Muscle of back (tissue), 11 donors: ENCODE data around the gene DEAF1. TPM values are rescaled to one million over a fixed set of nuclear protein-coding genes. Genes with fewer than 3 reads are reported as not detected.
A peak's percentile ranks its signal among the peaks of the same experiment; 100 is the strongest.
"Not testable (repeated sequence)": the region's sequence is repeated elsewhere in the genome, so short reads cannot be mapped to it uniquely, and the experiment has no call there.

ENCODE experiments used
- DNase-seq, 3 donors: peaks; one replicate each; pipeline versions ENCODE4 v3.0.0 to v3.0.0-alpha.2; 2013
- polyA plus RNA-seq, 10 donors: library from polyadenylated mRNA; unstranded; fragments of 120-200 nt; gene quantifications; one replicate each; pipeline ENCODE4 v1.2.1, GENCODE V29; 2013; ENCODE audit not compliant: insufficient read length in 10 of 10

The DEAF1 gene
- polyA plus RNA-seq, 10 donors: 22.1 to 40.7 (median 29.2) TPM

DNA sequence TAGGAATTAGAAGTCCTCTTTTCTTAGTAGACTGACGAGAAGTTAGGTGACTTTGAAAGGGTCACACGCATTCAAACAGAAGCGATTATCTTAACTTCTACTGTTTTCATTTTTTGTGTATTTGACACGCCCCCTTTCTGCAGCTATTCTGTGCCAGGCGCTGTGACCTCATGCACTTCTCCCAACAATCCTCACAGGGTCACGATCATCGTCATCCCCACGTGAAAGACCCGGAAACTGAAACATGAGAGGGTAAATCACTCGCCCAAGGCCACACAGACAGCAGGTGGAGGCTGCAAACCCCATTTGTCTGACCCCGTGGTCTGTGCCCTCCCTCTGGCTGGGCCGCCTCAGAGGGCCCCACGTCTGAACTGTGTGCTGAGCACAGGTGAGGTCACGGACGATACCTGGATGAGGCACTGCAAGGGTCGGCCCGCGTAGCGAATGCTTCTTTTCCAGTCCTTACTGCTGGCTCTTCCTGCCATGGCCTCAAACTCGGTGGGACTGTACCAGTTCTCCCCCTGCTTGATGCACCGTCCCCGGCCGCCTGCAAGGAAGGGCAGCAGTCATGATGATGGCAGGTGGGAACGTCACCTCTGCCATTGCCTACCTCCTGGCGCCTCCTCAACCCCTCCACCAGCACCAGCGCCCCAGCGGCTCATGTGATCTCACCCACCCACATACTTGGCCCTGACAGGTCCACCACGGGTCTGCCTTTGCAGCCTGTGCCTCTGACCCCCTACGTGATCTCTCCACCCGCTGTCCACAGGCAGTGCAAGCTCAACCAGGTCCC lies 8.4 kb downstream of the DEAF1 start:
- DNase-seq: no peak

DNA sequence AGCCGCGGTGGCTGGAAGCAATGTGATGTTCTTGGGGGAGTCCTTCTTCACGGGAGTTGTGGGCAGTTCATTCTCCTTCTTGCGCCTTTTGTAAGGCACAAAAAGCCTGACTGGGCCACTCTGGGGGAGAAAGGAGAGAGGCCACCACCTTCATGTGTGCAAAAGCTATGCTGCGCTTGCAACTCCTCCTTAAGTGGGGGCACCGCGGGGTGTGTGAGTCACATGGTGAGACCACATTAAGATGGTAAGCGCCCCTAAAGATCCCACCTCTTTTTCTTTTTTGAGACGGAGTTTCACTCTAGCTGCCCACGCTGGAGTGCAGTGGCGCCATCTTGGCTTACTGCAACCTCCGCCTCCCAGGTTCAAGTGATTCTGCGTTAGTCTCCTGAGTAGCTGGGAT lies 14.1 kb downstream of the DEAF1 start:
- no peak for DNase-seq

DNA sequence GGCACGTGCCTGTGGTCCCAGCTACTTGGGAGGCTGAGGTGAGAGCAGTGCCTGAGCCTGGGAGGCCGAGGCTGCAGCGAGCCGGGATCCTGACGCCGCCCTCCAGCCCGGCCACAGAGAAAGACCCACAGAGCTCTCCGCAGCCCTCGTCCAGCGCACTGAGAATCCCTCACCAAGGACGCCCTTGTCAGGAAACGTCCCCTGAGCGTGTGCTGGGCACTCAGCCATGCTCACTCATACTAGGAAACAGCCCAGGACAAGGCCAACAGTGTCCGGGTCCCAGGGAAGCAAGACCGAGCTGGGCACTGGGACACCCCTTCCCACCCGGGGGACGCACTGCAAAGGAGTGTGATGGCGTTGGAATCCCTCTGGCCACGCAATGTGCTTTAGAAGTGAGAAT lies 14.5 kb downstream of the DEAF1 start:
- no peak for DNase-seq

DNA sequence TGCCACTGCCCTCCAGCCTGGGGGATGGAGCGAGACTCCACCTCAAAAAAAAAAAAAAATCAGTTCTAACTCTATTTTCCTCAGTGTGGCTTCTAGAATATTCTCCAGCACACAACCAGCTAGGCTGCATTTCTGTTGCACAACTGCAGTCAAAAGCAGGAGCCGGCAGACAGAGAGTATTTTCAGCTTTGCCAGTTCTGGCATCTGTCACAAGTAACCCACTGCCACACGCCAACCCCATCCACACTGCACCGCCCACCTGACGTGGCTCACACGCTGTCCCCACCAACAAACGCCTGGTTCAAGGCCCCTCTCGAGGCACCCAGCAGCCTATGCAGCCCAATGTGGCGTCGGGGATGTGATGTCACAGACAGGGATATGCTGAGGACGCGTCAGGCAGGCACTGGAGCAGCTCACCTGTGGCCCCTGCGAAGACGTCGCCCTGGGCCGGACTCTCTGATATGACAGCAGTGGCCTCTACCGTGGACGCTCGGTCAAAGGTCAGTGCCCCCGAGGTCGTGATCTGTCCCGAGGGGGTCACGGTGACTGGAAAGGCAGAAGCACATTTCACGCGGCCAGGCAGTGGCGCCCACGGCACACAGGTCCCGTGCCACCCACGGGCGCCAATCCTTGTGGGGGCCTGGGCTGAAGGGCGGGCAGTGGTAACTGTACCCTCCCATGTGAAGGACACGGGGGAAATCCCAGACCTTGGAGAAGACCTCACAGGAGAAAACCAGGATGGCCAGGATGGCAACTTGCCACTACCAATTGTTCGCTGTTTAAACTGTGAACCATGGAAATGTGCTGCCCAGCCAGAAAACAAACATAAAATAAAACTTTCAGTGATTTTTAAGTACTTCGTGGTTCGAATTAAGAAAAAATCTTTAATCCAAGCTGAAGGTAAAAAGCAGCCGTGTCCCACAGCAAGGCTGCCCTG lies 15.5 kb downstream of the DEAF1 start:
- no peak for DNase-seq

DNA sequence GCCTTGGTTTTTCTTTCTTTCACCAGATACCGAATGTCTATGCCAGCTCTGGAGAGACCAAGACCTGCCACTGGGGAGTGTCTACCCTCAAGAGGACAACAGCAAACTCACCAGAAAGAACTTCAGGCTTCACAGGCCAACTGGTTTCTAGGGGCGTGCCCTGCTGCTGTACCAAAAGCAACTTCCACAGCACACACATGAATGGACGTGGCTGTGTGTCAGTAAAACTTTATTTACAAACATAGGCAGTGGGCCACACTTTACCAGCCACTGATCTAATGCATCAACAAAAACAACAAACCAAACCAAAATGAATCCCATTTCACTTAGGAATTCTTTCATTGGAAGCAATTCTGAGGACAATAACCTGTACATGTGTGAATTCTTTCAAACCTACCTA lies 16.7 kb downstream of the DEAF1 start:
- DNase-seq: no peak

DNA sequence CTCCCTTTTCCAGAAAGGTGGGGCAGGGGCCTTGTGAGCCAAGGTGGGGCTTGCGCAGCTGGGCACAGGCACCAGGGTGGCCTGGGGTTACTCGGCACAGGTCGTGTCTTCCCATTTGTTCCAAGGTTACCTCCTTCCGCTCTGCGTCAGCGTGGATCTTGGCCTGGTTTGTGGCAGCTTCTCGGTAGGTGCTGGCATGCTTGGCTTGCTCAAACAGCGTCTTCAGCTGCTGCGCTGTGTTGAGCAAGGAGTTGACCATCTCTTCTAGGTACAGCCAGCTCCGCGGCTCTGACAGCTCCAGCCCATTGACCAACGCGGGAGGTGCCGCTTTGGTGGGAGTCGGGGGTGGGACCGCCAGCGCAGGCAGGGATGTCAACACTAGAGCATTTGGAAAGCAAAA lies 20.6 kb downstream of the DEAF1 start:
- DNase-seq: no peak

DNA sequence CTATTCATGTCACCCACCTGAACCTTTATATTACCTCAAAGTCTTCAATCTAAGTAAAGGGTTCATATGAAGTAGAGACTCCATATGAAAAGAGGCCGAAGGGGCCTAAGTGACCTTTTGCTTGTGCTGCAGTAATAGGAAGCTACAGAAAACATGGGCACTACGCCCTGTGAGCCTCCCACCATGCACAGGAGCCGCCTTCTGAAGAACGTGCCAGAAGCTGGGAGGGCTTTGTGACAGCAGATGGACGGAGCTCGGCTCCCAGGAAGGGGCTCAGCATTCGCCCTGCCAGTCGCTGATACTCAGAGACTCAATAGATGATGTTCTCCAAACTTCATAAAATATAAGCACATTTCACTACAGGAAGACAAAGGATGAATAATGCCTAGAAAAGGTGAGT lies 21.2 kb downstream of the DEAF1 start:
- DNase-seq: no peak

DNA sequence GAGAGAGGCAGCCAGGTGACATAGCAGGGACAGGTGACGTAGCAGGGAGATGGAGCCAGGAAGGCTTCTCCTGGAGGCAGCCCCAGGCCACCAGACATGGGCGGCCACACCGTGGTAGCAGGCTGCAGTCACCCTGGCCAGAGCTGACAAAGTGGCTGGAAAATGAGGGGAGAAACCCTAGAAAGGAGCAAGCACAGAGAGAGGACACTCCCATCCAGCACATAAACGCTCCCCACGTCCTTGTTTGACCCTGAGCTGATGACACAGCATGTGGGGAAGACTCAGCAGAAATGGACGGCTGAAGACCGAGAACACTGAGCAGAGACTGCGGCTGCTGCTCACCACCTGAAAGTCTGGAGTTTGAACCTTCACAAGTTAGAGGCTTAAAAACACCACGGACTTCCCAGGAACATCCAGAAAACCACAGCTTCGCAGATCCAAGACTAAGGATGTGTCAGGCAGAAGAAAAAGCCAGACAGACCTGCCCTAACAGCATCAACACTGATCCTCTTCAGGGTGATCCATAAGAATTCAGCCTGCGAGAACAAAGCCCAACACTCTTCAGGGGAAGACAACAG lies 29.2 kb downstream of the DEAF1 start:
- peak in 1 of 3 donors; percentile 19 for DNase-seq

DNA sequence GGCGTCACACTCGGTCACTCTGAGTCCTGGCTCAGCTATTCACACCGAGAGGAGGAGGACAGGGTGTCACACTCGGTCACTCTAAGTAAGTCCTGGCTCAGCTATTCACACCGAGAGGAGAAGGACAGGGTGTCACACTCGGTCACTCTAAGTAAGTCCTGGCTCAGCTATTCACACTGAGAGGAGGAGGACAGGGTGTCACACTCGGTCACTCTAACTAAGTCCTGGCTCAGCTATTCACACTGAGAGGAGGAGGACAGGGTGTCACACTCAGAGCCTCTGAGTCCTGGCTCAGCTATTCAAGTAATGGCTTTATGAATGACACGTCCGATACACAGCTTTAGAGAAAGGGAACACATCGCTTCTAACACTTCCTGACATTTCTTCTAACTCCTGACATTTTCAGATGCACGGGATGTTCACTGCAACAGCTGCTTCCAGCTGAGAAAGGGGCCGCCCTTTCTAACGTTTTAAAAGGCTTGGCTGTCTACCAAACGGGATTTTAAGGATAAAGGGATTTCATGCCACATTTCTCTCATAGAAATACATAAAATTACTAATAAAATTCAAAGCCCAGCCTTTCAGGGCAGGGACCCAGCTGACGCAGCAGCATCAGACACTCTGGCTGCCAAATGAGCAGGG lies 29.8 kb downstream of the DEAF1 start:
- DNase-seq: peak; percentile 40 to 76 (median 49)

DNA sequence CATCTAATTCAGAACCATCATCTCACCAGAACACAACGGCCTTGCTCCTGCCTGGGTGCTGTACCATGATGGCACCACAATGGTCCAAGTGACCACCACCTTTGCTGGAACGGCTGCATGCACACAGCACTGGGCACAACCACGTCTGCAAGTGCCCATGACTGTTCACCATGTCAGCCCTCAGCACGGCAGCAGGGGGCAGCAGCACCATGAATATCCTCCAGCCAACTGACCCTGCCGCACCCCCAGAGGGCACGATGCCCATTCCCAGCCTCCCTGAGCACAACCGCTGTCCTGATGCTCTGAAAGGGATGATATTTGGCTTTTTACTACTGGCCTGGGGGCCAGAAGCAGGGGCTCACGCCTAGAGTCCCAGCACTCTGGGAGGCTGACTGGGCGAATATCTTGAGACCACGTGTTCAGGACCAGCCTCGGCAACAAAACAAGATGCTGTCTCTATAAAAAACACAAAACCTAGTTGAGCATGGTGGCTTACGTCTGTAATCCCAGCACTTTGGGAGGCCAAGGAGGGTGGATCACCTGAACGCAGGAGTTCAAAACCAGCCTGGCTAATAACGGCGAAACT lies 32.2 kb downstream of the DEAF1 start:
- DNase-seq: peak in 2 of 3 donors; percentile 11 to 59

DNA sequence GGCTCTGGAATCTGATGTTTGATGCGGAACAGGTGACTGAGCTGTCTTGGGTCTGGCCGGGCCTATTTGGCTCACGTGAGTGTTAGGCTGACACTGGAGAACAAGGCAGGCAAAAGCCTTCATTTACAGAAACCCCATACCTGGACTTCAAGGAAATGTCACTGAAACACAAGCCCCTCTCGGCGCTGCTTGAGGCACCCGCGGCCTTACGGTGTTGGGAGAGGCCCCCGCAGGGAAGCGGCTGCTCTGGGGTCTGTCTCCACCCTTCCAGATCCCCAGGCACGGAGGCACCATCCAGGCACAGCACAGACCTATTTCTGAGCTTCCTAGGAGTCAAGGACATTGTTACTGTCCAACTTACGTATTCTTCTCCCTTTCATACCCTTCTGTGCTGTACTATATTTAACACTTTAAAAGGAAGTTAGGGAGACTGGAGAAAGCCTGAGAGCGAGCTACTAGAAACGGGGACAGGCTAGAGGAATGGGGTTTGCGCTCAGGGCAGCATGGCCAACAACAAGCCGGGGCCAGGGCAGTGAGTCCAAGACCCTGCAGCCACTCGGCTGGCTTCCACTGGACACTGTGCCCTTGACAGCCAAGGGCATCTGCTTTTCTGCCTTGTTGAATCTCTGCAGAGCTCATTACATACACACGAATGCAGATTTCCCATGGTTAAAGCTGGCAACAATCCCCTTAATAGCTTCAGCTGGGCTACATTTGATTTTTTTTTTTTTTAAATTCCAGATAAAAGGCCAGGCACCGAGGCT lies 34.2 kb downstream of the DEAF1 start:
- no peak for DNase-seq

DNA sequence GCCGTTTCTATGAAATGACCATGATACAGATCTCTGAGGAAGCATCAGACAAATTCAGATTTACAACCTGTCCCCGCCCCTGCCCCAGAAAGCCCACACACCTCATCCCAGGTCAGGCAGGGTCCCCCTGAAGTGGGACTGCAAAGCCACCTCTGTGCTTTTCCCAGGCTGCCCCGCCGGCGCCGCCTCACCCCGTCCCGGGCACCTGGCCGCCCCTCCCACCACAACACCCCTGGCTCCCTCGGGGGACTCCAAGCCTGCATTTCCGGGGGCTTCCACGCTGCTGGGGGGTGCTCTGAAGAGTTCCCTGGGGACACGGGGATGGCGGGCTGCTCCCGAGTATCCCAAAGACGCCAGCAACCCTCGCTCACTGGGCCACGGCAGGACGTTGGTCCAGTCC lies 34.7 kb downstream of the DEAF1 start:
- no peak for DNase-seq

DNA sequence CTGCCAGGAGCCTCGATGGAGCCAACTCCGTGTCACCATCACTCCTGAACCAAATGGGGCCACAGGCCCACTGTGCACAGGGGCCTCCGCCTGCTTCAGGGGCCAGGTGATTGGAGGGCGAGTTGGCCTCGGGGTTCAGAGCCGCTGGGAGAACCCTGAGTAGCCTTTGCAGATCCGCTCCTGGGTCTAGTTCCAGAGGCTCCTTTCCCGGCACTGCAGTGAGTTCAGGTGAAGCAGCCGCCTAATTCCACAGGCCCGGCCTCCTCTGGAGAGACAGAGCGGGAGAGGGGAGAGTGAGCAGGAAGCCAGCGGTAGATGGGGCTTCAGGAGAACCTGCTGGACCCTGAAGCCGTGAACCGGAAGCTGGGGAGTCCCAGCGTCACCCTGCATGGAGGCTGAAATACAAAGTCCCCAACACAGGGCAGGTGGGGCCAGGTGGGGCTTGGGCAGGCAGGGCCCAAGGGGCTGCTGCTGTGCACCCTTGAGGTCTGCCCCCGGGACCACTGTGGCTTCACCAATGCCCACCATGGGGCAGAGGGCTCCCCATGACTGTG lies 35.4 kb downstream of the DEAF1 start:
- no peak for DNase-seq

DNA sequence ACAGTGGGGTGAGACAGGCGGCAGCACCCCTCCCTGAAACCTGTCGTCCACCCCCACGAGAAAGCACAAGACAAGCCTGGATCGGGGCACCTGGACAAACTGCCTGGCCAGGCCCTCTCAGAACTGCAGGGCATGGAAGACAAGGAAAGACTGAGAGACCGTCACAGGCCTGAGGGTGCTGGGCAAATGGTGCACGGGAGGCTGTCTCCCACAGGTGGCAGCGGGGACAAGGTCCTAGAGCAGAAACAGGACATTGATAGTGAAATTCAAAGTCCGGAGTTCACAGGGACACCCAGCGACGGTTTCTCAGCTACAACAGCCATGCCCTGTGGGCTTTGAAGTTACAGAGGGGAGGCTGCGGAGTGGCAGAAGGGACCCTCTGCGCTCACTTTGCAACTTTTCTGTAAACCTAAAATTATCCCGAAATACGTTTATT lies 37.3 kb downstream of the DEAF1 start:
- no peak for DNase-seq

DNA sequence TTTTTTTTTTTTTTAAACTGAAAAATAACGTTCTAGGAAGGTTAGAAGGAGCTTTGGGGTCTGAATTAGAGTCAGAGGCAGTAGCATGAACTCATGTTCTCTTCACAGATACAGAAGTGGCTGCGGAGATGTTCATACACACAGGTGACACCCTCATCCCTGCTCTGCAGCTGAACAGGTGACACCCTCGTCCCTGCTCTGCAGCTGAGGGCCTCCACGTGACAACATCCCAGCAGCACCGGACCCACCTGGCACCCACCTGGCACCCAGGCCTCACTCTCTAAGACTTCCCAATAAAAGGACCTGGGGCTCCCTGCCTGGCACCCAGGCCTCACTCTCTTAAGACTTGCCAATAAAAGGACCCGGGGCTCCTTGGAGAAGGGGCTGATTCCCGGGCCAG lies 38.2 kb downstream of the DEAF1 start:
- DNase-seq: no peak

DNA sequence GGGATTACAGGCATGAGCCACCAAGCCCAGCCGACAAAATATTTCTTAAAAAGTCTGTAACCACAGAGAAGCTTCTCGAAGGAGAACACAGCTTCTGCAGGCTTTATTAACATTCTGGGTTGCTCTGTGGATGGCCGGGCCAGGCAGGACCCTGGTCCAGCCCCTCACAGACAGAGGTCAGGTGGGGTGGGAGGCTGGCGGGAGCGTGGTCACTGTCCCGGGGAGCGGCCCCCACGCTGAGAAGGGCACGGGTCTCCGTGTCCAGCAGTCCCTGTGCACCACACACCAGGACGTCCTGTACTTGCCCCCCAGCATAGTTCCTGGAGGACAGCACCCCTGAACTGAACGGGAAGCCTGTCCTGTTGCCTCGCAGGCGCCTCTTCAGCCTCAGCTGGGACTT lies 38.6 kb downstream of the DEAF1 start:
- no peak for DNase-seq

DNA sequence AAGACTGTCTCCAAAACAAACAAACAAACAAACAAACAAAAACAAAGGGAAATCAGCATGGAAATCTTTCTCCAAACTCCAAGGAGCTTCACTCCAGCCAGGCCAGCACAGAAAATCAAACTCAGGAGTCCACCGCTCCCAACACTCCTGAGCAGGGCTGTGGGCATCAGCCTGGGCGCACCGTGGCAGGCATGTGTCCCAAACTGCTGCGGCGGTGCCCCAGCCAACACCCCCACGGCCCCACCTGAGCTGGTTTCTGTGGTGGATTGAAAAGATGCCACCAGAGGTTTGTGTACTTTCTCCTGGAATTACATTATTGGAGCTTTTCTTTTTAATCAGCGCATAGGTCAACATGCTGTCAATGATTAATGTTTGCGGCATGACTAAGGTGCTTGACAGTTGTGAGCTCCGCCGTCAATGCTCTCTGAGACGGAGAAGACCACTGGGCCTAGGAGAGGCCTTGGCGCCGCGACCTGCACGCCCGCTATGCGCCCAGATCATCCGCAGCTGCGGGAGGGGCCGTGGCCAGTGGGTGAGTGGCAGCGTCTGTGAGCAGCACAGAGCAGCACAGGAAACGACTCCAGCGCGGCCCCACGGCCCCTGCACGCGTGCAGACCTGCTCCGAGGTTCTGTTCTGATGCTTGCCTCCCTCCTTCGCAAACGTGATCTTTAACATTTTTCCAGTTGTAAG lies 39.8 kb downstream of the DEAF1 start:
- no peak for DNase-seq

DNA sequence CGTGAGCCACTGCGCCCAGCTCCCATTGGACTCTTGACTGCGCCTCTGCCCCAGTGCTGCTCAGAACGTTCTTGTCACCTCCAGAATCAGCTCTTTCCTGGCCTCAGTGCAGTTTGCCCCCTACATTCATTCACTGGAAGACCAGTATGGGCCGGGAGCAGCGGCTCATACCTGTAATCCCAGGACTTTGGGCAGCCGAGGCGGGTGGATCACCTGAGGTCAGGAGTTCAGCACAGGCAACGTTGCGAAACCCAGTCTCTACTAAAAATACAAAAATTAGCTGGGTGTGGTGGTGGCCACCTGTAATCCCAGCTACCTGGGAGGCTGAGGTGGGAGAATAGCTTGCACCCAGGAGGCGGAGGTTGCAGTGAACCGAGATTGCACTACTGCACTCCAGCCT lies 40.6 kb downstream of the DEAF1 start:
- not testable (repeated sequence) for DNase-seq

DNA sequence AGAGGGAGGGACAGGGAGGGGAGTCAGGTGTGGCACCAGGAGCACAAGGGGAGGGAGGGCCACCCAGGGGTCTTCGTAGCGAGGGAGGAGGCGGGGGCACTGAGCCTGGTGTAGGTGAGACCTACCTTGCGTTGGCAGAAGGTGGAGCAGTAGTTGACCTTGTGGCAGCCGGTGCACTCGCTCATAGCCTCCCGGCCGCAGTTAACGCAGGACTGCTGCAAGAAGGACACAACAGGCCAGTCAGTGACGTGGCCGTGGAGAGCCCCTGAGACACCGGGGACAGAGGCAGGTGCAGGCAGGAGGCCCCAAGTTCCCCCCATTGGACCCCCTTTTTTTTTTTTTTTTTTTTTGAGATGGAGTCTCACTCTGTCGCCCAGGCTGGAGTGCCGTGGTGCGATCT lies 41.2 kb downstream of the DEAF1 start:
- no peak for DNase-seq

DNA sequence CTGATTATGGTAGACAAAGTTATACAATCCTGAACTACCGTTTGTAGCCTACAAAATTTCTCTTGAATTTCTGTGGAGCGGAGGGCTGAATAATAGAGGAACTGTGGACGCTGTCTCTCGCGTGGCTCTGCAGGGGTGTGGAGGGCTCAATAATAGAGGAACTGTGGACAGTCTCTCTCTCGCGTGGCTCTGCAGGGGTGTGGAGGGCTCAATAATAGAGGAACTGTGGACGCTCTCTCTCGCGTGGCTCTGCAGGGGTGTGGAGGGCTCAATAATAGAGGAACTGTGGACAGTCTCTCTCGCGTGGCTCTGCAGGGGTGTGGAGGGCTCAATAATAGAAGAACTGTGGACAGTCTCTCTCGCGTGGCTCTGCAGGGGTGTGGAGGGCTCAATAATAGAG lies 41.9 kb downstream of the DEAF1 start:
- DNase-seq: not testable (repeated sequence)
